ENCODE measurements around the gene CSTF3. TPM values are rescaled to one million over a fixed set of nuclear protein-coding genes. Genes with fewer than 3 reads are reported as not detected.
A peak's percentile ranks its signal among the peaks of the same experiment; 100 is the strongest.

CSTF3 gene
- total and polyA plus RNA-seq, 8 donors, result 23.5 to 64.4 (median 49.8) TPM

DNA sequence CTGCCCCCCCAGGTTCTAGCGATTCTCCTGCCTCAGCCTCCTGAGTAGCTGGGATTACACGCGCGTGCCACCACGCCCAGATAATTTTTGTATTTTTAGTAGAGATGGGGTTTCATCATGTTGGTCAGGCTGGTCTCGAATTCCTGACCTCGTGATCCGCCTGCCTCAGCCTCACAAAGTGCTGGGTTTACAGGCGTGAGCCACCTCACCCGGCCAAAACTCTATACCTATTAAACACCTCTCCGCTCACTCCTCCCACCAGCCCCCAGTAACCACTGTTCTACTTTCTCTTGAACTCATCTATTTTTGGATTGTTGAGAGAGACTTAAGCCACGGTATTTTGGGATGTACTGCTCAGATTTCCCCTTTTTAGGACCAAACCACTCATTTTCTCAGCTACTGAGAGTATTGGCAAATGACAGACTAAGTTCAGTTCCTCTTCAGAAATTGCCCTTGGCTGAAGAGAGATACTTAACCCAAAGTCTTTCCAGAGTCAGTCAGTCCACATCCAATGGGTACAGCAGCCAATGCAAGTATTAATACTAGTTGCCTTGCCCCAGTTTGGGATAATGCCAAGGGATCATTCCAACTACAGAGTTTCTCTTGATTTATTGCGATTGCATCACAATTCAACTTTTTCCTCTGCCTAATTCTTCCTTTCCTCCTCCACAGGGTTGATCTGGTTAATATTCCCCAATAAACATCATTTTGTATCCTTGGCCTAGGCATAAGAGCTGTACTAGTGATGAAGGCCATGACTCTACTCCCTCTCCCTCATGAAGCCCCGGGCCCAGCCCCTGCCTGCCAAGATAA is 36.8 kb upstream of the CSTF3 start:
- Histone ChIP-seq H3K27ac (peak overlapping the region in 1 of 2 donors; percentile 43), H3K4me3 (no peak overlapping the region), H3K27me3 (no peaks in the 10 kb centered on the region), H3K4me1 (peaks cover 4 to 13% of the 10 kb centered on the region in 2 donors), H3K9me3 (no peaks in the 10 kb centered on the region), H3K36me3 (no peaks in the 10 kb centered on the region)
- intact Hi-C loops (cut with DNase I), result no loop called here
- DNase-seq (no peak), ATAC-seq (peak; percentile 49)
- TF ChIP-seq, protein P1, sequence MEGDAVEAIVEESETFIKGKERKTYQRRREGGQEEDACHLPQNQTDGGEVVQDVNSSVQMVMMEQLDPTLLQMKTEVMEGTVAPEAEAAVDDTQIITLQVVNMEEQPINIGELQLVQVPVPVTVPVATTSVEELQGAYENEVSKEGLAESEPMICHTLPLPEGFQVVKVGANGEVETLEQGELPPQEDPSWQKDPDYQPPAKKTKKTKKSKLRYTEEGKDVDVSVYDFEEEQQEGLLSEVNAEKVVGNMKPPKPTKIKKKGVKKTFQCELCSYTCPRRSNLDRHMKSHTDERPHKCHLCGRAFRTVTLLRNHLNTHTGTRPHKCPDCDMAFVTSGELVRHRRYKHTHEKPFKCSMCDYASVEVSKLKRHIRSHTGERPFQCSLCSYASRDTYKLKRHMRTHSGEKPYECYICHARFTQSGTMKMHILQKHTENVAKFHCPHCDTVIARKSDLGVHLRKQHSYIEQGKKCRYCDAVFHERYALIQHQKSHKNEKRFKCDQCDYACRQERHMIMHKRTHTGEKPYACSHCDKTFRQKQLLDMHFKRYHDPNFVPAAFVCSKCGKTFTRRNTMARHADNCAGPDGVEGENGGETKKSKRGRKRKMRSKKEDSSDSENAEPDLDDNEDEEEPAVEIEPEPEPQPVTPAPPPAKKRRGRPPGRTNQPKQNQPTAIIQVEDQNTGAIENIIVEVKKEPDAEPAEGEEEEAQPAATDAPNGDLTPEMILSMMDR (IDR thresholded peaks at IDR 0.05), result no peak

DNA sequence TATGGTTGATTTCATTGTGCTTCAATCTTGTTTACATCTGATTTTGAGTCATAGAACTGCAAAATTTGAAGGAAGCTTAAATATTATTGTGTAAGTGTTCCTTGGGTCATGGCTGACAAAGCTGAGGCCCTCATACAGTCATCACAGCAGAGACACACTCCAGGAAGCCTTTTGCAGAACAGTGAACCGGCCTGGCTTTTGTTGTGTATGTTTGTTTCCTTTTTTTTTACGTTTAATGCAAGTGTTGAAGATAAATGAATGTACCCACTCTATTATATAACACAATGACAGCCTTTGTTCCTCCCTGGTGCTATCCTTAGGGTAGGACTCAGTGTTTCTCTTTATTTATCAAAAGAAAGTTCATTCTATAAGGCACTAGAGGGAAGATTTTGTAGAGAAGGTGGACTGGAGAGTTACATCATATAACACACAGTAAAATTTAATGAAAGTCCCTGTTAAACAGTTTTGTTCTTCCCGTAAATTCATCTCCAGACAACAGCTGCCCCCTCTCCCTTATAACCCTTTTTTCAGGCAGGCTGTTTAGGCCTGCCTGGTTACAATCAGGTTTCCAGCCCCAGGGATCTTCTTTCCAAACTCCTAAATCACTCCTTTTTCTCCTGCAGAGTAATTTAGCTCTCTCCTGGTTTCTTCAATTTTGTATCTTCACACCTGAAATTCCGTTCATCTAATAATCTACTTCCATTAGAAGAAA is 34.3 kb upstream of the CSTF3 start:
- H3K4me1 ChIP-seq, result peaks cover 4 to 13% of the 10 kb centered on the region in 2 donors
- ATAC-seq, result peak; percentile 59
- DNase-seq, result no peak
- no peaks in the 10 kb centered on the region for H3K9me3 ChIP-seq
- intact Hi-C loops (cut with DNase I), result no loop called here
- no peak overlapping the region for H3K4me3 ChIP-seq
- no peaks in the 10 kb centered on the region for H3K27me3 ChIP-seq
- TF ChIP-seq, protein P1 (IDR thresholded peaks at IDR 0.05), result no peak
- no peaks in the 10 kb centered on the region for H3K36me3 ChIP-seq
- H3K27ac ChIP-seq, result peak overlapping the region in 1 of 2 donors; percentile 41

DNA sequence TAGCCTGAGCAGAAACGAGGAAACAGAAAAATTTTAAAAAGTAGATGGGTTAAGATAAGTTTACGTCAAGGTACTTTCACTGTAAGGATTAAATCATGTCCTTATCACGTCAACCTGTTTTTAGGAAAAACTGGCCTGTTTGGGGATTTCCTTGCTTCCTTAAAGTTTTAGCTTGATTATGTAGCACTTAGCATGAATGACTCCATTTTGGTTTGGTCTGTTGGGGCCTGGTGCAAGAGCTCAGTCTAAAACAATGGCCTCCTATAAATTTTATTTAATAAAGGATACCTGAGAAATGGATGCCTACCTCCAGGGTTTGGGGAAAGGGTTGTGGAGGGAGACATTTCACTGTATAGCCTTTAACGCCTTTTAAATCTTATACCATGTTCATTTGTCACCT is 33.2 kb upstream of the CSTF3 start:
- no peak overlapping the region for H3K27ac ChIP-seq
- DNase-seq (no peak), ATAC-seq (no peak)
- no peaks in the 10 kb centered on the region for H3K36me3 ChIP-seq
- TF ChIP-seq, protein P1 (IDR thresholded peaks at IDR 0.05), result no peak
- H3K4me3 ChIP-seq, result no peak overlapping the region
- intact Hi-C loops (cut with DNase I), result no loop called here
- H3K4me1 ChIP-seq, result peaks cover 4 to 13% of the 10 kb centered on the region in 2 donors
- no peaks in the 10 kb centered on the region for H3K9me3 ChIP-seq
- H3K27me3 ChIP-seq, result no peaks in the 10 kb centered on the region

DNA sequence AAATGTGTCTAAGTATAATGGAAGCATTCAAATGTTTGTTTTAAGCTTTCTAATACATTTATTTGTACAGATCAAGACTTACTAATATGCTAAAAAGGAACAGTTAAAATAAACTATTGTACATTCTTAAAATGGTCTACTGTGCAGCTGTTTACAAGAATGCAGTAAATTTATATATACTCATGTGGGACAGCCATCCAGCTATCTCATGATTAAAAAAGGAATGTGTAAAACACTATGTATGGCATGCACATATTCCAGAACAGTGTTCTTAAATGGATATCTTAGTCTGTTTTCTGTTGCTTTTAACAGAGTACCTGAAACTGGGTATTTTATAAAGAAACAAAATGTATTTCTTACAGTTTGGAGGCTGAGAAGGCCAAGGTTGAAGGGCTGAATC is 30.2 kb upstream of the CSTF3 start:
- Histone ChIP-seq H3K4me3 (no peak overlapping the region), H3K27ac (no peak overlapping the region), H3K27me3 (no peaks in the 10 kb centered on the region), H3K9me3 (no peaks in the 10 kb centered on the region), H3K36me3 (no peaks in the 10 kb centered on the region), H3K4me1 (peaks cover 4 to 5% of the 10 kb centered on the region in 2 donors)
- intact Hi-C loops (cut with DNase I), result no loop called here
- DNase-seq, result no peak
- no peak for ATAC-seq
- TF ChIP-seq, protein P1 (IDR thresholded peaks at IDR 0.05), result no peak

DNA sequence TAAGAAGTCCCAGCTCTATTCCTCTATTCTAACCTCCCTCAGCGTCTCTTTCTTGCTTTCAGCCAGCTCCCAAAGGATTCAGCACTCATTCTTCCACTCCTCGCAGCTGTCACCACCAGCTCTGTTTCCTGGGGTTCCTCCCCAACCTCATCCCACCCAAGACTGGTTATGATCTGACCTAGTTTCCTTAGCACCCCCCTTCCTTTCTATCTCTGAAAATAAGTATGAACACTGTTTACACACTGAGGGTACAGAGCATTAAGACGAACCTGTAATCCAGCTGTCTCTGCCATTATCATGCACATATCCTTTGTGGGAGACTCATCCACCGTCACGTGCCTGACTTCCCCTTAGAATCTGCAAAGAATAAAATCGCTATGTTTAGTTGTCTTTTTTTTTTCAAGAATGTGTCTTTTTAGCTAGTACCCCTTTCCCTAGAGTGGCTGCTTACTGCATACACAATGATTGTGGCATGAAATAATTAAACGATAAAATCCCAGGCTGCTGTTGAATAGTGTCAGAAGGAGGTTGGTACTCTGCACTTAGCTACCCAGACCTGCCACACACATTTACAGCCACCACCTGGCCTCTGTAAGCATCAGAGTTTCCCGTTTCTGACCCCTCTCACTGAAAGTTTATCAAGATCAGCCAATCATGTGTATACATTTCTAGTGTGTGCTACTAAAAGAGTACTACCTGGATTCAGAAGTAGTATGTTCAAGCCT is 26.9 kb upstream of the CSTF3 start:
- no peak overlapping the region for H3K27ac ChIP-seq
- H3K9me3 ChIP-seq, result no peaks in the 10 kb centered on the region
- no peaks in the 10 kb centered on the region for H3K36me3 ChIP-seq

More for the DNA sequence above, 26.9 kb upstream of the CSTF3 start:
- Histone ChIP-seq H3K27me3 (no peaks in the 10 kb centered on the region), H3K4me1 (no peaks in the 10 kb centered on the region), H3K4me3 (no peak overlapping the region)
- no peak for DNase-seq
- intact Hi-C loops (cut with DNase I), result no loop called here
- no peak for ATAC-seq
- TF ChIP-seq, protein P1 (IDR thresholded peaks at IDR 0.05), result no peak

Data from left lung (tissue), 10 donors.